Transverse colon (tissue), 4 donors: ENCODE measurements around the gene PEX14.

Source experiments
- POLR2A ChIP-seq: fragments of 450-650 bp; IDR thresholded peaks from one replicate; pipeline ENCODE4 v1.6.1; 2016; ENCODE audit warnings: antibody characterized with exemption, mild to moderate bottlenecking, moderate library complexity
- POLR2AphosphoS5 ChIP-seq, 3 donors: sonication (generic); formaldehyde crosslinking; IDR thresholded peaks; one replicate each; pipeline ENCODE4 v1.6.1; 2016; ENCODE audit warnings: antibody characterized with exemption in 3 of 3
- TF ChIP-seq, protein P1 (sequence below), 5 experiments: fragments of 200-600 bp in 3 of 5; fragments of 450-650 bp in 2 of 5; sonication (generic) in 3 of 5; IDR thresholded peaks; 1 replicate in 2 of 5; 2 replicates in 3 of 5; pipeline ENCODE4 v1.5.1; 2016 to 2017; ENCODE audit warnings: antibody characterized with exemption in 5 of 5, inconsistent platforms in 3 of 5, mild to moderate bottlenecking in 2 of 5, moderate library complexity in 1 of 5

DNA sequence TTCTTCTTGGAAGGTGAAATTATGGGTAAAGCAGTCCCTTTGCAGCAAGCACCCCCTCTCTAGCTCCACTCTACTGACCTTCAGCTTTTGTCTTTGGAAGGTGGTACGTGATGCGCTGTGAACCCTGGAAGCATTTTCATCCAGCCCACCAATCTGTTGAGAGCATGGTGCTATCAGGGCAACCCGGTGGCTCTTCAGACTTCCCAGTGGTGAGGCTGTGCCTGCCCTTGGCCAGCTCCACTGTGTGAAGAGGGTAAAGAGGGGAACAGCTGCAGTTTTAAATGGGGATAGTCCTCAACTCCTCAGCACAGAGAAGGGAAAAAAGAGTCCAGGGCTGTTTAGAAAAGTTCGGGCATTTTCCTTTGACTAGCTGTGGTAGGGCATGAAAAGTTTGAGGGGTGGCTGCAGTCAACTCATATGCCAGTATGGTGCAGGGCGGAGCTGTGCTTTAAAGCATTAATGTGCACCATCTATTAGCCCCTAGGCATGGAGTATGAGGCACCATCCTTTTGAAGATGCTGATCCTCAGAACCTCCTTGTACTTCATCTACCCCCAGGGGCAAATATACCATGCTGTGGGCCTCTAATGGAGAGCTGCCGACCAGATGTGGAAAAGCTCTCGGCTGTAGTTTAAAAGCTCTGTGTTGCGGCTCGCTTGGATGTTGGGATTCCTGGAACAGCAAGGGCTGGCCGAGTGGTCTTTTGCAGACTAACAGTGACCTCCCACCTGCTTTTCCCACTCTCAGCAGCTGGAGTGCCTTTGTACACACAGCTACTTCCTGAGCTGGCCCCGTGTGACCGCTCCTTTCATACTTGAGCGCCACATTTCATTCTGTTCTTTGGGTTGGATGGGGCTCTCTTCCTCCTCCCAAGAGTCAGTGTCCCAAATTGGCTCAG, 123.0 kb downstream of the PEX14 start:
- TF ChIP-seq, protein P1, sequence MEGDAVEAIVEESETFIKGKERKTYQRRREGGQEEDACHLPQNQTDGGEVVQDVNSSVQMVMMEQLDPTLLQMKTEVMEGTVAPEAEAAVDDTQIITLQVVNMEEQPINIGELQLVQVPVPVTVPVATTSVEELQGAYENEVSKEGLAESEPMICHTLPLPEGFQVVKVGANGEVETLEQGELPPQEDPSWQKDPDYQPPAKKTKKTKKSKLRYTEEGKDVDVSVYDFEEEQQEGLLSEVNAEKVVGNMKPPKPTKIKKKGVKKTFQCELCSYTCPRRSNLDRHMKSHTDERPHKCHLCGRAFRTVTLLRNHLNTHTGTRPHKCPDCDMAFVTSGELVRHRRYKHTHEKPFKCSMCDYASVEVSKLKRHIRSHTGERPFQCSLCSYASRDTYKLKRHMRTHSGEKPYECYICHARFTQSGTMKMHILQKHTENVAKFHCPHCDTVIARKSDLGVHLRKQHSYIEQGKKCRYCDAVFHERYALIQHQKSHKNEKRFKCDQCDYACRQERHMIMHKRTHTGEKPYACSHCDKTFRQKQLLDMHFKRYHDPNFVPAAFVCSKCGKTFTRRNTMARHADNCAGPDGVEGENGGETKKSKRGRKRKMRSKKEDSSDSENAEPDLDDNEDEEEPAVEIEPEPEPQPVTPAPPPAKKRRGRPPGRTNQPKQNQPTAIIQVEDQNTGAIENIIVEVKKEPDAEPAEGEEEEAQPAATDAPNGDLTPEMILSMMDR (IDR thresholded peaks at IDR 0.05): no peak
- no peak for TF ChIP-seq POLR2AphosphoS5 (IDR thresholded peaks at IDR 0.05)
- TF ChIP-seq POLR2A: no peak
